Suprapubic skin (tissue), 4 donors: ENCODE results near the gene SSTR3. TPM values are rescaled to one million over a fixed set of nuclear protein-coding genes. Genes with fewer than 3 reads are reported as not detected.
"Not testable (repeated sequence)": the region's sequence is repeated elsewhere in the genome, so short reads cannot be mapped to it uniquely, and the experiment has no call there.

Experiments
- DNase-seq, 2 donors: peaks; one replicate each; pipeline ENCODE4 v3.0.0-alpha.2; 2019; ENCODE audit warnings: low spot score in 2 of 2
- H3K27ac ChIP-seq: fragments of 200-600 bp; sonication (generic); one replicate; pipeline ENCODE4 v1.5.1; 2019
- H3K27me3 ChIP-seq: fragments of 200-600 bp; sonication (generic); one replicate; pipeline ENCODE4 v1.5.1; 2019
- H3K36me3 ChIP-seq: fragments of 200-600 bp; sonication (generic); one replicate; pipeline ENCODE4 v1.5.1; 2019
- H3K4me1 ChIP-seq: fragments of 200-600 bp; sonication (generic); one replicate; pipeline ENCODE4 v1.5.1; 2019
- H3K4me3 ChIP-seq: fragments of 200-600 bp; sonication (generic); one replicate; pipeline ENCODE4 v1.5.1; 2019; ENCODE audit warnings: mild to moderate bottlenecking
- H3K9me3 ChIP-seq: fragments of 200-600 bp; sonication (generic); one replicate; pipeline ENCODE4 v1.5.1; 2019
- CTCF ChIP-seq, 2 donors: fragments of 200-600 bp in 1 of 2; fragments of 450-650 bp in 1 of 2; sonication (generic) in 1 of 2; IDR thresholded peaks; one replicate each; pipeline ENCODE4 v1.5.1; 2016 to 2019; ENCODE audit warnings: antibody characterized with exemption in 2 of 2, mild to moderate bottlenecking in 1 of 2, moderate library complexity in 1 of 2
- EP300 ChIP-seq: sonication (generic); formaldehyde crosslinking; IDR thresholded peaks from one replicate; pipeline ENCODE4 v1.6.1; 2017; ENCODE audit warnings: antibody characterized with exemption
- POLR2A ChIP-seq, 2 donors: fragments of 450-650 bp; IDR thresholded peaks; one replicate each; pipeline ENCODE4 v1.6.1; 2017; ENCODE audit warnings: antibody characterized with exemption in 2 of 2, mild to moderate bottlenecking in 2 of 2, moderate library complexity in 2 of 2
- POLR2AphosphoS5 ChIP-seq, 3 donors: sonication (generic); formaldehyde crosslinking; IDR thresholded peaks; one replicate each; pipeline ENCODE4 v1.6.1; 2017; ENCODE audit warnings: antibody characterized with exemption in 3 of 3
- WGBS: methylation state at CpG from one replicate; pipeline ENCODE4 v1.1.5; 2018; 5-methylcytosine and 5-hydroxymethylcytosine counted together
- total RNA-seq, 4 donors: library from RNA; depleted of rRNA; stranded (reverse); fragments of >200 nt; gene quantifications; one replicate each; pipeline ENCODE4 v1.1.0, GENCODE V29; 2016

Gene SSTR3
- total RNA-seq, 4 donors from 2014 or later: not detected

- DNase-seq: peak; percentile 46 to 56
- WGBS: 93% methylated on average over 2 of the region's 10 CpGs
- Histone ChIP-seq H3K9me3 (no peaks in the 10 kb centered on the region), H3K36me3 (no peaks in the 10 kb centered on the region), H3K27ac (no peak overlapping the region), H3K4me1 (peaks cover 17% of the 10 kb centered on the region), H3K27me3 (no peaks in the 10 kb centered on the region), H3K4me3 (no peak overlapping the region)
- TF ChIP-seq CTCF (IDR thresholded peaks at IDR 0.05) (no peak), POLR2AphosphoS5 (IDR thresholded peaks at IDR 0.05) (no peak), POLR2A (IDR thresholded peaks at IDR 0.05) (no peak), EP300 (no peak)
Measured at GRCh38 chr22:37202716-37203115, 9.6 kb downstream of the SSTR3 start.

- DNase-seq: peak; percentile 34 to 38
Measured at GRCh38 chr22:37202001-37202555, 10.2 kb downstream of the SSTR3 start.

GRCh38 chr22:37201443-37201820 is 10.8 kb downstream of the SSTR3 start:
- not testable (repeated sequence) for H3K4me3 ChIP-seq, H3K36me3 ChIP-seq, H3K27ac ChIP-seq, H3K27me3 ChIP-seq, H3K9me3 ChIP-seq
- 90% methylated on average over 6 of the region's 6 CpGs for WGBS
- DNase-seq: peak in 1 of 2 donors; percentile 35
- H3K4me1 ChIP-seq: peaks cover 30% of the 10 kb centered on the region

More at GRCh38 chr22:37202001-37202555, 10.2 kb downstream of the SSTR3 start:
- no peaks in the 10 kb centered on the region for H3K36me3 ChIP-seq
- no peak overlapping the region for H3K4me3 ChIP-seq
- H3K9me3 ChIP-seq: no peaks in the 10 kb centered on the region
- H3K4me1 ChIP-seq: peaks cover 24% of the 10 kb centered on the region
- TF ChIP-seq POLR2A (IDR thresholded peaks at IDR 0.05) (no peak), CTCF (IDR thresholded peaks at IDR 0.05) (no peak), POLR2AphosphoS5 (IDR thresholded peaks at IDR 0.05) (no peak), EP300 (no peak)
- no peak overlapping the region for H3K27ac ChIP-seq
- H3K27me3 ChIP-seq: no peaks in the 10 kb centered on the region
- 84% methylated on average over 5 of the region's 5 CpGs for WGBS

GRCh38 chr22:37199760-37200108 is 12.5 kb downstream of the SSTR3 start:
- no peaks in the 10 kb centered on the region for H3K27me3 ChIP-seq
- H3K27ac ChIP-seq: no peak overlapping the region
- H3K4me3 ChIP-seq: peak overlapping the region; percentile 76
- WGBS: 19% methylated on average over 9 of the region's 12 CpGs
- no peaks in the 10 kb centered on the region for H3K9me3 ChIP-seq
- H3K4me1 ChIP-seq: peaks cover 35% of the 10 kb centered on the region
- DNase-seq: peak in 1 of 2 donors; percentile 64
- TF ChIP-seq POLR2AphosphoS5 (IDR thresholded peaks at IDR 0.05): no peak
- TF ChIP-seq POLR2A (IDR thresholded peaks at IDR 0.05): no peak
- TF ChIP-seq CTCF (IDR thresholded peaks at IDR 0.05): no peak
- TF ChIP-seq EP300: no peak
- H3K36me3 ChIP-seq: no peaks in the 10 kb centered on the region

GRCh38 chr22:37199103-37199759 is 13.0 kb downstream of the SSTR3 start:
- H3K36me3 ChIP-seq: no peaks in the 10 kb centered on the region
- peak; percentile 93 to 94 for TF ChIP-seq POLR2A (IDR thresholded peaks at IDR 0.05)
- TF ChIP-seq CTCF (IDR thresholded peaks at IDR 0.05): peak; percentile 89 to 95
- no peak for TF ChIP-seq EP300
- TF ChIP-seq POLR2AphosphoS5 (IDR thresholded peaks at IDR 0.05): peak; percentile 51 to 82 (median 74)
- peak overlapping the region; percentile 89 for H3K27ac ChIP-seq
- no peaks in the 10 kb centered on the region for H3K27me3 ChIP-seq
- DNase-seq: peak; percentile 99
- H3K4me1 ChIP-seq: peaks cover 35% of the 10 kb centered on the region
- H3K4me3 ChIP-seq: peak overlapping the region; percentile 76
- WGBS: 0% methylated on average over 24 of the region's 58 CpGs
- no peaks in the 10 kb centered on the region for H3K9me3 ChIP-seq
